Stimulated activated CD4-positive, alpha-beta T cell treated with anti-CD3 and anti-CD28 coated beads, Interleukin-2, amount 100 ng/mL, for 48 hours (primary cell): ENCODE results near the gene ZBTB34.

Experiments used
- DNase-seq, 2 donors: peaks; one replicate each; pipeline ENCODE4 v3.0.0-alpha.2; 2020

Gene ZBTB34

DNA sequence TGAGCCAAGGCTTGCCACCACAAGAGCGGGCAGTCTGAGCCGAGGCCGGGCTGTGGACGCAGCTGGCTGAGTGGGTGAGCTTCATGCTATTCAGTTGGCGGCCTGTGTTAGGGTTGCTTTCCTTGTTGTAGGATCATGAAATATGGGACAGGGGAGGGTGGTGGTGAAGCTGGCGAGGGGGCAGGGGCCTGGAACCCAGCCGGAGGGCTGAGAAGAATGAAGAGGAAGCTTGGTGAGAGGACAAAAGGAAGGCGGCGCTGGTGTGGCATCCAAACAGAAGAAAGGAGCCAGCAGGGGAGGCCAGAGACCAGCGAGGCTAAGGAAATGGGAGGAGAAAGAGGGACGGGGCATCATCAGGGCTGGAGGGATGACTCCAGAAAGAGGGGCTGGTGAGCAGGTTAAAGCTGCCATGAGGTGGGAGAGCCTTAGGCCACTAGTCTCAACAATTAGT, 72.5 kb downstream of the ZBTB34 start:
- DNase-seq: no peak

DNA sequence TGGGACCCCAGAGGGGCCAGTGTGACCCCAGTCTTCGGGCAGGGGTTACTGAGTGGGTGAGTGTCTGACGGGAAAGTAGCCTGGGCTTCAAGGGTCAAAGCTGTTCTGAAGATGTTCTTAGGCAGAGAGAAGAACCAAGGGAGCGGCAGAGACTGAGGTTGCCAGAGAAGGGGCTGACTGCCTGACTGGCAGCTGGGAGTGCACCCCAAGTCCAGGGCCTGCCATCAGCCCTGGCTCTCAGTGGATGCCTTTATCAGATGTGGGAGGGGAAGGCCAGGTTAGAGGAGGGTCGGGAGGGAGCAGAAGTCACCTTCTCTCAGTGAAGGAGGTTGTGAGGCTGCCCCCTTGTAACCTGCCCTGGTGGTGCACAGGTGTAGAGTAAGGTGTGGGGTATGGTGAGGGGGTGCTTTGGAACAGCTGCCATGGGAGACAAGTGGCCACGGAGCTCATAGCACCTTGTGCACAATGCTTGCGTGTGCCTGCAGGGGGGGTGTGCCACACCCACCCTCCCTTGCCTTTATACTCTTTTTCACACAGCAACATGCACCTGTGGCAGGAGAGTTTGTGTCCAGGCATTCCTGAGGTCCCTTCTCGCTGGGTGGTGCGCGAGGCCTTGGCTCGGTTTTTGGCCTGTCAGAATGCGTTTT, 73.0 kb downstream of the ZBTB34 start:
- DNase-seq: no peak

DNA sequence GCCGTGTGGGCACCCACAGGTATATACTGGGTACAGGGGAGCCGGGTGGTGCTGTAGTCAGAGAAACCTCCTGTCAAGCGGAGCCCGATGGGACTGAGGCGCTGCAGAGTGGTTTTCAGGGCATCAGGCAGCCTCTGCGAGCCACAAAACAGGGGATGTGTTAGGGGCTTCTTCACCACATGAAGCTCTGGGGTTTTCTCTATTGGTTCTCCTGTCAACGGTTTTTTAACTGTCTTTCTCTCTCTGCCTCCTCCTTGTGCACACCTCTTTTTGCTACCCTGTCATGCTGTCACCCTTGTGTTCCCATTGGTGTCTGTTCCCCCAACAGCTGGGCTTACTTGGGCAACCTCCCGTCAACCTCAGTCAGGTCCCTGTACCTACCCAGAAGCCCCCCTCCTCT, 74.0 kb downstream of the ZBTB34 start:
- no peak for DNase-seq
